H1 (cell line): ENCODE data around the gene INPP4A.

Experiments
- CTCF ChIP-seq, 3 experiments: IDR thresholded peaks; 1 replicate in 2 of 3; 2 replicates in 1 of 3; pipeline versions ENCODE4 v1.5.1 to v1.6.1; 2011; ENCODE audit warnings: low read length in 3 of 3, mild to moderate bottlenecking in 3 of 3, inconsistent platforms in 2 of 3, low read depth in 1 of 3, moderate library complexity in 1 of 3; ENCODE audit not compliant: insufficient read depth in 1 of 3; ENCODE audit errors: control extremely low read depth in 1 of 3
- EP300 ChIP-seq, 2 experiments: IDR thresholded peaks; 1 replicate in 1 of 2; 2 replicates in 1 of 2; pipeline ENCODE4 v1.6.1; 2011 to 2012; ENCODE audit warnings: low read depth in 2 of 2, low read length in 2 of 2, mild to moderate bottlenecking in 2 of 2, borderline replicate concordance in 1 of 2, inconsistent platforms in 1 of 2, moderate library complexity in 1 of 2
- GABPA ChIP-seq: IDR thresholded peaks from 2 replicates; pipeline ENCODE4 v1.6.1; 2011; ENCODE audit warnings: mild to moderate bottlenecking, low read length, moderate library complexity, borderline replicate concordance; ENCODE audit not compliant: insufficient read depth
- JUND ChIP-seq: IDR thresholded peaks from 2 replicates; pipeline ENCODE4 v1.6.1; 2011; ENCODE audit warnings: mild to moderate bottlenecking, improper control_type of control experiment, low read length
- KDM1A ChIP-seq: fragments of 200-600, 300-600 bp; sonication (generic); IDR thresholded peaks from 2 replicates; pipeline ENCODE4 v1.7.1; 2016; ENCODE audit warnings: mild to moderate bottlenecking, low read length, borderline replicate concordance
- KDM5A ChIP-seq: fragments of 200-600 bp; IDR thresholded peaks from 2 replicates; pipeline ENCODE4 v1.7.1; 2012; ENCODE audit warnings: mild to moderate bottlenecking, low read length, inconsistent platforms, mixed read lengths
- MAFK ChIP-seq: IDR thresholded peaks from 2 replicates; pipeline ENCODE4 v1.6.1; 2012; ENCODE audit warnings: low read depth, mild to moderate bottlenecking, improper control_type of control experiment, low read length
- MAX ChIP-seq: IDR thresholded peaks from 2 replicates; pipeline ENCODE4 v1.6.1; 2012; ENCODE audit warnings: inconsistent platforms
- POLR2A ChIP-seq, 2 experiments: IDR thresholded peaks; 1 replicate in 1 of 2; 2 replicates in 1 of 2; pipeline ENCODE4 v1.6.1; 2011; ENCODE audit warnings: low read depth in 2 of 2, low read length in 2 of 2, mild to moderate bottlenecking in 2 of 2; ENCODE audit errors: control extremely low read depth in 1 of 2
- TAF1 ChIP-seq: IDR thresholded peaks from 2 replicates; pipeline ENCODE4 v1.6.1; 2011; ENCODE audit warnings: mild to moderate bottlenecking, low read depth, low read length
- TBP ChIP-seq: IDR thresholded peaks from 2 replicates; pipeline ENCODE4 v1.6.1; 2011; ENCODE audit warnings: low read depth, low read length, improper control_type of control experiment

GRCh38 chr2:98504381-98505109 is 59.9 kb downstream of the INPP4A start:
- TF ChIP-seq MAX: no peak
- TF ChIP-seq POLR2A (IDR thresholded peaks at IDR 0.05; ENCODE audit: control extremely low read depth in 1 of 2, low read depth in 2 of 2, low read length in 2 of 2): no peak
- TF ChIP-seq TAF1: no peak
- TF ChIP-seq EP300 (IDR thresholded peaks at IDR 0.05; ENCODE audit: borderline replicate concordance in 1 of 2, low read depth in 2 of 2, low read length in 2 of 2): no peak
- no peak for TF ChIP-seq CTCF (IDR thresholded peaks at IDR 0.05; ENCODE audit: control extremely low read depth in 1 of 3, insufficient read depth in 1 of 3, low read depth in 1 of 3, low read length in 3 of 3)
- no peak for TF ChIP-seq KDM1A
- TF ChIP-seq KDM5A: no peak
- no peak for TF ChIP-seq TBP
- TF ChIP-seq JUND: no peak
- no peak for TF ChIP-seq GABPA
- no peak for TF ChIP-seq MAFK
